Natural killer cell (primary cell): ENCODE data around the gene TBCC. TPM values are rescaled to one million over a fixed set of nuclear protein-coding genes. Genes with fewer than 3 reads are reported as not detected.

Experiments
- ATAC-seq, 3 donors: fragments of 150-1000 bp in 2 of 3; fragments of 200-7000 bp in 1 of 3; cut with Tn5 transposase; 1 replicate in 1 of 3; 2 replicates in 2 of 3; pipeline ENCODE4 v1.10.0; 2021; ENCODE audit warnings: mild to moderate bottlenecking in 2 of 3, moderate library complexity in 2 of 3
- DNase-seq, 2 donors: peaks; one replicate each; pipeline versions ENCODE4 v3.0.0 to v3.0.0-alpha.2; 2013 to 2021; ENCODE audit warnings: mixed read lengths in 1 of 2
- H3K27ac ChIP-seq: one replicate; pipeline ENCODE4 v1.5.1; 2013; ENCODE audit warnings: mild to moderate bottlenecking, low read length
- H3K27me3 ChIP-seq: one replicate; pipeline ENCODE4 v1.6.1; 2013; ENCODE audit warnings: low read length; ENCODE audit not compliant: control insufficient read depth, insufficient read depth
- H3K36me3 ChIP-seq: one replicate; pipeline ENCODE4 v1.6.1; 2013; ENCODE audit warnings: low read length; ENCODE audit not compliant: control insufficient read depth, insufficient read depth
- H3K4me1 ChIP-seq: one replicate; pipeline ENCODE4 v1.6.1; 2013; ENCODE audit warnings: low read length; ENCODE audit not compliant: control insufficient read depth, insufficient read depth
- H3K4me3 ChIP-seq: one replicate; pipeline ENCODE4 v1.5.1; 2013; ENCODE audit warnings: low read length
- H3K9me3 ChIP-seq: one replicate; pipeline ENCODE4 v1.6.1; 2013; ENCODE audit warnings: low read length; ENCODE audit not compliant: control insufficient read depth, insufficient read depth
- H3K27ac Mint-ChIP-seq, 2 donors: one replicate each; pipeline ENCODE4 v1.8.0; 2022; ENCODE audit warnings: mild to moderate bottlenecking in 2 of 2, mixed read lengths in 2 of 2, moderate library complexity in 1 of 2
- H3K27me3 Mint-ChIP-seq, 2 donors: one replicate each; pipeline ENCODE4 v1.8.0; 2022; ENCODE audit warnings: low read depth in 2 of 2, mixed read lengths in 2 of 2
- H3K36me3 Mint-ChIP-seq: one replicate; pipeline ENCODE4 v1.8.0; 2022; ENCODE audit warnings: mixed read lengths
- H3K4me1 Mint-ChIP-seq, 2 donors: one replicate each; pipeline ENCODE4 v1.8.0; 2022; ENCODE audit warnings: mixed read lengths in 2 of 2
- H3K4me3 Mint-ChIP-seq: one replicate; pipeline ENCODE4 v1.8.0; 2022; ENCODE audit warnings: mild to moderate bottlenecking, moderate library complexity, mixed read lengths
- H3K9me3 Mint-ChIP-seq, 2 donors: one replicate each; pipeline ENCODE4 v1.8.0; 2022; ENCODE audit warnings: mixed read lengths in 2 of 2
- WGBS: methylation state at CpG from one replicate; pipeline ENCODE4 v1.1.7; 2013; ENCODE audit warnings: missing lambda C conversion rate; ENCODE audit not compliant: insufficient coverage; 5-methylcytosine and 5-hydroxymethylcytosine counted together
- intact Hi-C: fragments of 100-400 bp; cut with micrococcal nuclease; formaldehyde crosslinking; loops from one replicate; pipeline ENCODE4 v1.14.2; 2022
- total RNA-seq, 4 donors: library from RNA; stranded (reverse); fragments of 120-200 nt in 1 of 4; gene quantifications; one replicate each; pipeline versions ENCODE4 v1.2.3 to v1.2.4, GENCODE V29; 2013 to 2022
- TF ChIP-seq, protein P1 (sequence below): fragments of 200-600 bp; IDR thresholded peaks from one replicate; pipeline ENCODE4 v1.8.0; 2022; ENCODE audit warnings: antibody characterized with exemption

The TBCC gene
- total RNA-seq, 3 donors from 2014 or later (not counting 1 experiment from before 2014, with no cell fraction given) = 64.1 to 77.6 (median 65.6) TPM

- WGBS = 88% methylated on average over 8 of the region's 8 CpGs
- Mint-ChIP-seq H3K4me3 (no peak overlapping the region), H3K27ac (no peak overlapping the region), H3K36me3 (no peaks in the 10 kb centered on the region), H3K9me3 (no peaks in the 10 kb centered on the region), H3K27me3 (no peaks in the 10 kb centered on the region), H3K4me1 (no peaks in the 10 kb centered on the region)
- no peaks in the 10 kb centered on the region for H3K4me1 ChIP-seq
- no peak for DNase-seq
- TF ChIP-seq, protein P1, sequence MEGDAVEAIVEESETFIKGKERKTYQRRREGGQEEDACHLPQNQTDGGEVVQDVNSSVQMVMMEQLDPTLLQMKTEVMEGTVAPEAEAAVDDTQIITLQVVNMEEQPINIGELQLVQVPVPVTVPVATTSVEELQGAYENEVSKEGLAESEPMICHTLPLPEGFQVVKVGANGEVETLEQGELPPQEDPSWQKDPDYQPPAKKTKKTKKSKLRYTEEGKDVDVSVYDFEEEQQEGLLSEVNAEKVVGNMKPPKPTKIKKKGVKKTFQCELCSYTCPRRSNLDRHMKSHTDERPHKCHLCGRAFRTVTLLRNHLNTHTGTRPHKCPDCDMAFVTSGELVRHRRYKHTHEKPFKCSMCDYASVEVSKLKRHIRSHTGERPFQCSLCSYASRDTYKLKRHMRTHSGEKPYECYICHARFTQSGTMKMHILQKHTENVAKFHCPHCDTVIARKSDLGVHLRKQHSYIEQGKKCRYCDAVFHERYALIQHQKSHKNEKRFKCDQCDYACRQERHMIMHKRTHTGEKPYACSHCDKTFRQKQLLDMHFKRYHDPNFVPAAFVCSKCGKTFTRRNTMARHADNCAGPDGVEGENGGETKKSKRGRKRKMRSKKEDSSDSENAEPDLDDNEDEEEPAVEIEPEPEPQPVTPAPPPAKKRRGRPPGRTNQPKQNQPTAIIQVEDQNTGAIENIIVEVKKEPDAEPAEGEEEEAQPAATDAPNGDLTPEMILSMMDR = no peak
- H3K27ac ChIP-seq = no peak overlapping the region
- H3K9me3 ChIP-seq = no peaks in the 10 kb centered on the region
- H3K36me3 ChIP-seq = no peaks in the 10 kb centered on the region
- intact Hi-C loops = no loop called here
- no peak for ATAC-seq
- H3K4me3 ChIP-seq = no peak overlapping the region
- no peaks in the 10 kb centered on the region for H3K27me3 ChIP-seq
Measured at GRCh38 chr6:42720739-42721138, 25.2 kb downstream of the TBCC start.

- H3K36me3 Mint-ChIP-seq = no peaks in the 10 kb centered on the region
- intact Hi-C loops = no loop called here
- H3K27ac Mint-ChIP-seq = no peak overlapping the region
- H3K27me3 Mint-ChIP-seq = peaks cover 0 to 4% of the 10 kb centered on the region in 2 donors
- no peaks in the 10 kb centered on the region for H3K4me1 ChIP-seq
- no peaks in the 10 kb centered on the region for H3K36me3 ChIP-seq
- H3K9me3 ChIP-seq = no peaks in the 10 kb centered on the region
- DNase-seq (no peak), ATAC-seq (no peak)
- WGBS = 97% methylated on average over 4 of the region's 4 CpGs
- H3K4me3 ChIP-seq = no peak overlapping the region
- H3K4me1 Mint-ChIP-seq = no peaks in the 10 kb centered on the region
- H3K4me3 Mint-ChIP-seq = no peak overlapping the region
- no peaks in the 10 kb centered on the region for H3K27me3 ChIP-seq
- H3K9me3 Mint-ChIP-seq = peaks cover 0 to 3% of the 10 kb centered on the region in 2 donors
- H3K27ac ChIP-seq = no peak overlapping the region
- TF ChIP-seq, protein P1 = no peak
Measured at GRCh38 chr6:42715871-42716270, 30.0 kb downstream of the TBCC start.

GRCh38 chr6:42714098-42714761 is 31.7 kb downstream of the TBCC start:
- Histone ChIP-seq H3K27ac (no peak overlapping the region), H3K4me1 (no peaks in the 10 kb centered on the region), H3K4me3 (no peak overlapping the region), H3K9me3 (no peaks in the 10 kb centered on the region), H3K27me3 (no peaks in the 10 kb centered on the region), H3K36me3 (no peaks in the 10 kb centered on the region)
- Mint-ChIP-seq H3K9me3 (peaks cover 0 to 3% of the 10 kb centered on the region in 2 donors), H3K27ac (no peak overlapping the region), H3K36me3 (no peaks in the 10 kb centered on the region), H3K4me3 (no peak overlapping the region), H3K4me1 (no peaks in the 10 kb centered on the region), H3K27me3 (peaks cover 0 to 4% of the 10 kb centered on the region in 2 donors)
- no peak for DNase-seq
- 82% methylated on average over 3 of the region's 4 CpGs for WGBS
- no peak for ATAC-seq
- intact Hi-C loops = no loop called here
- TF ChIP-seq, protein P1 = no peak

- Histone ChIP-seq H3K9me3 (no peaks in the 10 kb centered on the region), H3K27me3 (no peaks in the 10 kb centered on the region), H3K27ac (no peak overlapping the region), H3K36me3 (no peaks in the 10 kb centered on the region), H3K4me1 (no peaks in the 10 kb centered on the region), H3K4me3 (no peak overlapping the region)
- DNase-seq (no peak), ATAC-seq (no peak)
- intact Hi-C loops = no loop called here
- Mint-ChIP-seq H3K4me3 (no peak overlapping the region), H3K27ac (no peak overlapping the region), H3K36me3 (no peaks in the 10 kb centered on the region), H3K27me3 (peaks cover 0 to 6% of the 10 kb centered on the region in 2 donors), H3K4me1 (no peaks in the 10 kb centered on the region), H3K9me3 (peaks cover 0 to 3% of the 10 kb centered on the region in 2 donors)
- WGBS = 93% methylated on average over 5 of the region's 5 CpGs
- TF ChIP-seq, protein P1 = no peak
Measured at GRCh38 chr6:42711930-42712329, 34.0 kb downstream of the TBCC start.
